ENCODE measurements around the gene HP1BP3.

DNA sequence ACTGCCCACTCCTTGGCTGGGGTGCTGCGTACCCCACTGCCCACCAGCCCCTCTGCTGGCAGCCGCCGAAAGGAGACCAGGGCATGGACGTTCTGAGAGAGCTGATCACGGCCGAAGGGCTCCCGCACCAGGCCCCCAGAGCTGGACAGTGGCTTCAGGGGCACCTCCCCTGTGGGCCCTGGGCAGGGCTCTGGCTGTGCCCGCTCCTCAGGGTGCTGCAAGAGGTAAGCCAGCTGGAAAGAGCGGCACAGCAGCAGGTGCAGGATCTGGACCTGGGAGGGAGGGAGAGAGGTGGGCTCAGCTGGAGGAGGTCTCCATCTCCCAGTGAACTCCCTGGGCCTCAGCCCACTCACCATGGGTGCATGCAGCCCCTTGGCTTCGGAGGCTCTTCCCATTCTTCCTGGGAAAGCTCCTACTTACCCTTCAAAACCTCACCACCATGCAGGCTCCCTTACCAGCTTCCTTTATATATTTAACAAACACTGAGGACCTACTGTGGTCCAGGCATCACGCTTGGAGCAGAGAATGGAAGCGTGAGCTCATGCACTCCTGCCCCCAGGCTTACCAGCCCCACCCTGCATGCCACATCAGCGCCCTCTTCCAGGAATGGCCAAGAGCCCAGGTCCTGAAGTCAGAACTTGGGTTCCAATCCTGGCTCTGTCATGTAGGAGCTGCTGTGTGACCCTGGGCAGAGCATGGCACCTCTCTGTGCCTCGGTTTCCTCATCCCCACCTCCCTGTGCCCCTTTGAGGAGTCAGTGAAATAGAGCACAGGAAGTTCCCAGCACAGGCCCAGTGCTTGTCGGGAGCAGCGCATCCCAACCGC is 62.5 kb downstream of the HP1BP3 start:
- TF ChIP-seq CTCF (IDR thresholded peaks at IDR 0.05; ENCODE audit: low read length) (no peak), EZH2 (IDR thresholded peaks at IDR 0.05; ENCODE audit: borderline replicate concordance, low read length) (no peak)

All from OCI-LY1 (cell line).